Glomerular endothelial cell (primary cell): ENCODE results near the gene STARD9. TPM values are rescaled to one million over a fixed set of nuclear protein-coding genes. Genes with fewer than 3 reads are reported as not detected.
"Not testable (repeated sequence)": the region's sequence is repeated elsewhere in the genome, so short reads cannot be mapped to it uniquely, and the experiment has no call there.

Source experiments
- DNase-seq: peaks from one replicate; pipeline ENCODE4 v3.0.0-alpha.2; 2011; ENCODE audit warnings: low read depth, low spot score; ENCODE audit errors: extremely low read depth
- total RNA-seq: library from RNA; depleted of rRNA; stranded (reverse); fragments of >200 nt; gene quantifications from 2 replicates; pipeline ENCODE4 v1.2.3, GENCODE V29; 2015

Gene STARD9
- total RNA-seq, 1 donor from 2014 or later = 18.2 TPM

GRCh38 chr15:42584031-42584765, 8.8 kb downstream of the STARD9 start:
- DNase-seq = no peak

- DNase-seq = no peak
These were observed 15.3 kb downstream of the STARD9 start for GRCh38 chr15:42590619-42591237.

- no peak for DNase-seq
These were observed 16.0 kb downstream of the STARD9 start for GRCh38 chr15:42591238-42591934.

- DNase-seq = no peak
These were observed 17.3 kb downstream of the STARD9 start for GRCh38 chr15:42592716-42593115.

- DNase-seq = no peak
These were observed 17.7 kb downstream of the STARD9 start for GRCh38 chr15:42593143-42593542.

- DNase-seq = no peak
These were observed 18.7 kb downstream of the STARD9 start for GRCh38 chr15:42594095-42594494.

GRCh38 chr15:42595626-42596240, 20.3 kb downstream of the STARD9 start:
- DNase-seq = no peak

GRCh38 chr15:42601316-42601715, 25.9 kb downstream of the STARD9 start:
- DNase-seq = not testable (repeated sequence)

- no peak for DNase-seq
These were observed 27.1 kb downstream of the STARD9 start for GRCh38 chr15:42602501-42602900.

GRCh38 chr15:42603978-42604377, 28.6 kb downstream of the STARD9 start:
- no peak for DNase-seq

- no peak for DNase-seq
These were observed 29.7 kb downstream of the STARD9 start for GRCh38 chr15:42604894-42605744.

- no peak for DNase-seq
These were observed 30.4 kb downstream of the STARD9 start for GRCh38 chr15:42605796-42606195.

- DNase-seq = no peak
These were observed 32.7 kb downstream of the STARD9 start for GRCh38 chr15:42608110-42608531.

GRCh38 chr15:42608752-42609488, 33.5 kb downstream of the STARD9 start:
- no peak for DNase-seq

GRCh38 chr15:42611532-42611931, 36.1 kb downstream of the STARD9 start:
- DNase-seq = no peak

- no peak for DNase-seq
These were observed 37.0 kb downstream of the STARD9 start for GRCh38 chr15:42612367-42612912.

- no peak for DNase-seq
These were observed 40.7 kb downstream of the STARD9 start for GRCh38 chr15:42616107-42616506.

- no peak for DNase-seq
These were observed 44.4 kb downstream of the STARD9 start for GRCh38 chr15:42619656-42620371.

GRCh38 chr15:42621386-42621785, 46.0 kb downstream of the STARD9 start:
- no peak for DNase-seq
